H4 (cell line): ENCODE measurements around the gene CSNK1E. TPM values are rescaled to one million over a fixed set of nuclear protein-coding genes. Genes with fewer than 3 reads are reported as not detected.

Experiments
- DNase-seq: peaks from one replicate; pipeline ENCODE4 v3.0.0-alpha.2; 2015; ENCODE audit warnings: low spot score
- total RNA-seq: library from RNA; depleted of rRNA; stranded (reverse); fragments of >200 nt; shearing (Covaris generic); gene quantifications from 2 replicates; pipeline ENCODE4 v1.2.3, GENCODE V29; 2014

CSNK1E gene
- total RNA-seq, 1 experiment from 2014 or later = 87.4 TPM

DNA sequence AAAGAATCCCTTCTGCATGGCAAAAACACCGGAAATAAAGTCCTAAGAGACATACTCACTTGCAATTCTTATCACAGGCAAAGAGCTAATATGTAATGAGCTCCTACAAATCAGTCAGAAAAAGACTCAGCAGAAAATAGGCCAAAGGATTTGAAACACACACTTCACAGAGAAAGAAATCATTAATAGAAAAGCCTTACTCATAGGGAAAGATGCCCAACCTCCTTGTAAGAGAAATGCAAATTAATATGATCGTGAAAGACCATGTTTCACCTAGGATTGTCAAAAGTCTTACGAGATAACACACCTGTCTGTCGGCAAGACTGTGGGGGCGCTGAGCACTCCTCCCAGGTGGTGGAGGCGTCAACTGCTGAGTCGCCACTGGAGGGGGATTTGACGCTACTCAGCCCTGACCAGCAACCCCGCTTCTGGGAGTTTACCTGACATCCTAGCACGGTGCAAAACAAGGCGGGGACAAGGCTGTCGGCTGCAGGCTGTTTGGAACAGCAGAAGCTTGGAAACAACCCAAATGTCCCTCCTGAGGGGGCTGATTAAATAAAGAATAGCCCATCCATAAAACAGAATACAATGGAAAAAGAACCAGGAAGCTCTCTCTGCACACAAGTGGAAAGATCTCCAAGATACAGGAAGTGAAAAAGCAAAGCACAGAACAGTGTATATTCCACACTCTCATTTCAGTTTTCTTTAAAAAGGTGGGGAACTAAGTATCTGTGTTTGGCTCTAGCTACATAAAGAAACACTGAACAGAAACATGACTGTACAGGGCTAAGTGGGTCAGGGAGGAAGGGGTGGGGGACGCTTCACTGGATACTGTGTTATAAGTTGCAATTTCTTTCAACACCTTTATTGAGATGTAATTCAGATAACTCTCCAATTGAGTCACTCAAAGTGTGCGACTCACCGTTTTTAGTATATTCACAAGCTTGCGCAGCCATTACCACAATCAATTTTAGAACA is 11.5 kb downstream of the CSNK1E start:
- DNase-seq = no peak

DNA sequence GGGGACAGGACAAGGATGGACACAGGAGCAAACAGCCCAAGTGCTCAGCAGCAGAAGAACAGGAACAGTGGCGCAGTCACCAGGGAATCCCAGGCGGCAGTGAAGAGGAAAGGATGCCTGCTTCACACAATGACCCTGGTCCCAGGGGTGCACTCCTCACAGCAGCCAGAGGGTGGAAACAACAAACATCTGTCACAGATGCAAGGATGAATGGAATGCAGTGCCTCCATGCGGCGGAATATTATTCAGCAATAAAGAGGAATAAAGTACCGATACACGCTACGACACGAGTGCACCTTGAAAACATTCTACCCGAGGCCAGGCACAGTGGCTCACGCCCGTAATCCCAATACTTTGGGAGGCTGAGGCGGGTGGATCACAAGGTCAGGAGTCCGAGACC is 12.7 kb downstream of the CSNK1E start:
- no peak for DNase-seq

DNA sequence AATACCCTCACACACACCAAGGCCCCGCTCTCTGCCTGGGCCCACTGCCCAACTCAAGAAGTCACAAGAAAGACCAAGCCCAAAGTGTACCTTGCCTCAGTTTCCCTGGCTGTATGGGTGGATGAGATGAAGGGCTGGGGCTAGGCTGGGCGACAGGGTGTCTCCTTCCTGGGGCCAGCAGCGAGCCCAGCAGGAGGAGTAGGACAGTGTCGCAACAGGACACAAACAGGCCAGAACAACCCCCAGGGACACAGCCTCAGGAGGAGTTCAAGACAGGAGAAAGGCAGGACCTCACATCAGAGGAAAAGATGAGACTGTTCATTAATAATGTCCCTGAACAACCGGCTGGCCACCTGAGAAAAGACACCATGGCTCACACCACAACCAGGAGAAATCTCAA is 13.3 kb downstream of the CSNK1E start:
- no peak for DNase-seq

DNA sequence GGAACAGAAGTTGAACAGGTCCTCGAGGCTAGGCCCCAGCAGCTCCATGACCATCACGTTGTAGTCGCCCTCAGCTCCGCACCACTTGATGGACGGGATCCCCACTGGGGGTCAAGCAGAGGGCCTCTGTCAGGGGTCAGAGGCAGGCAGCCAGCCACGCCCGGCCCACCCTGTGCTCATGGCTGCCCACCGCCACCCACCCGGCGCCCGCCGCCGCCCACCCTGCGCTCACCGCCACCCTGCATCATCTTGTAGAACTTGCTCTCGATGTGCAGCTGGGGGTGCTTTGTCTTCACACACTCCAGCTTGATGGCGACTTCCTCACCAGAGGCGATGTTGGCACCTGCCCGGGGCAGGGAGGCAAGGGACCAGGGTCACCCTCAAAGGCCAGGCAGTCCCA is 14.3 kb downstream of the CSNK1E start:
- DNase-seq = no peak

DNA sequence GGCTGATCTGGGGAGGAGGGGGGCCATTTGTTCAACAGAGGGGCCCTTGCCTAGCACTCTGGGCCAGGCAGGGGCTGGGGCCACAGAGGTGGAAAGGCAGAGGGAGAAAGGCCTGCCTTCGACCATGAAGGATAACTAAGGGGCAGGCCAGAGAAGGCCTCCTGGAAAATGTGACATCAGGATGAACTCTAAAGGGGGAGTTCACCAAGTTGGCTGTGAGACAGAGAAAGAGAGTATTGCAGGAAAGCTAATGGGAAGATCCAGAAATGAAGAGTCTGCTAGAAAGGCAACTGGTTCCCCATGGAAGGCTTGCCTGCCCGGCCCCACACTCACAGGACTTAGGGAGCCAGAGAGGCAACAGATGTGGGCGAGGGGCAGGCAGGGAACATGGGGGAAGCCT is 16.3 kb downstream of the CSNK1E start:
- DNase-seq = no peak

DNA sequence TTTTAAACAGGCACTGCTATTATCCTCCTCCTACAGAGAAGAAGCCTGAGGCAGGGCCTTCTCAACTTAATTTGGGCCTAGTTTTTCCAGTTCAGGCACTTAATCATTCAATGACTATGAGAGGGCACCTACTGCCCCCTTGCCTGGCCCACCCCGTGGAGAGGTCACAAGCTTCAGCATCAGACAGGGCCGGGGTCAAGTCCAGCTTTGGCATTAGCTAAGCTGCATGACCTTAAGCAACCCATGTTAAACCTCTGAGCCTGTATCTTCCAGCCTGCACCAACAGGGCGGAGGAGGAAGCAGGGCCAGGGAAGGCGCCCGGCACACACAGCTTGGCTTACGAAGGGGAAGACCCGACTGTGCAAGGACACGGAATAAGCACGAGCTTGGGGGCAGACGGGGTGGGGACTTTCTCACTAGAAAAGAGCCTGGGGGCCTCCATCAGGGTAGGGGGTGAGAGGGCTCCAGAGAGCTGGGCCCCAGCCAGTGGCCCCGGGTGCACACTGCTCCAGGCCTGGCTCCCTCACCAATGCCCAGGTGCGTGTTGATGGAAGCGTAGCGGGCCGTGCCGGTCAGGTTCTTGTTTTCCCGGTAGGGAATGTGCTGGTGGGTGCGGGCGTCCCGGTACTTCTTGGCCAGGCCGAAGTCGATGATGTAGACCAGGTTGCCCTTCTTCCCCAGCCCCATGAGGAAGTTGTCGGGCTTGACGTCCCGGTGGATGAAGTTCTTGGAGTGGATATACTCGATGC is 16.9 kb downstream of the CSNK1E start:
- no peak for DNase-seq

DNA sequence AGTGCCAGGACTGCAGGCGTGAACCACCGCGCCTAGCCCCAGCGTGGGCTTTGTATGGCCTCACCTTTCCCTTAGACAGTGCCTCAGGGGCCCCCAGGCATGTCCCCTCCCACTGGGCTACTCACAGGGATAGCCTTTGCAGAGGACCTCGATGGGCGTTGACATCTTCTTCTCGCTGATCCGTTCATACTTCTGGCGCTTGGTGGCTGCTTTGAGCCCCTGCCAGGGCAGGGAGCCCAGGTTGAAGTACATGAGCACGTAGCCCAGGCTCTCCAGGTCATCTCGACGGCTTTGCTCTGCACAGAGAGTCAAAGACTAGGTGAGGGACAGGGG is 17.5 kb downstream of the CSNK1E start:
- no peak for DNase-seq

DNA sequence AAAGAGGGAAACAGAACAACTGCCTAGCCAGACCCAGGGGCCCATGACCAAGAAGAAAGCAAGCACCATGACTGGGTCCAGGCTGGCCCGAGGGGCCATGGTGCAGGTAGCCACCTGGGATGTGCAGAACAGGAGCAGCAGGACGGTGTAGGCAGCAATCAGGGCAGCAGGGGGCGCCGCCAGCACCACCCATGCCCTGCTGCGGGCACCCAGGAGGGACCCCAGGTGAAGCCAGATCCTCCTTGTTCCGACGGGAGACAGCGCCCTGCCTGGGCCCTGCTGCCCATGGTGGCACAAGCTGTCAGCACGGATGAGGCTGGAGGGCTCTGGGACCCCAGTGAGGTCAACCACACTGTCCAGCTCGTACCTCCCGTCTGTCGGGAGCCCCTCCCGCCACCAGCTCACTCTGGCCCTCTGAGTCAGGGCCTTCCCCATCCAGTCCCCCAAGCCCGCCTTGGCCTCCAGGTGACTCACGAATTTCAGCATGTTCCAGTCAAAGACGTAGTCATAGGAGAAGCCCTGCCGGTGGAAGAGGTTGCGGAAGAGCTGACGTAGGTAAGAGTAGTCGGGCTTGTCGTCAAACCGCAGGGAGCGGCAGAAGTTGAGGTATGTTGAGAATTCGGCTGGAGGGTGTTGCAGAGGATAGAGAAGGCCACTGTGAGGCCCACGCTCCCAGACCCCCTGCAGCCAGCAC is 18.8 kb downstream of the CSNK1E start:
- DNase-seq = no peak

DNA sequence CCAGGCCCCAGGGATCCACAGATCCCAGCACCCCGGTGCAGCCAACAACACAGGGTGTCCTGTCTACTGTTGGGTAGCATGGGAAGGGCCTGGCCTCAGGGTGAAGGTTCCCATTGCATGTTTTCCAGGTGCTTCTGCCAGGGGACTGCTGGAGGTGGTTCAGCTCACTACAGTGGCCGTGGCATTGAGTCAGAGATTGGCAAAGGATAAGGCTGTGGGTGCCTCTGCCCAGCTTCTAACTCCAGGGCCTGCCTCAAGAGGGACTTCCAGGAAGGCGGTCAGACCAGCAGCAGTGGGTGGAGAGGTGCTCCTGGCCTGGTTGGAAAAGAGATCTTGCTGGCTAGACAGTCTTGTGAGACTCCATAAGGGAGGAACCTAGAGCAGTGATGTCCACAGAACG is 20.9 kb downstream of the CSNK1E start:
- DNase-seq = no peak

DNA sequence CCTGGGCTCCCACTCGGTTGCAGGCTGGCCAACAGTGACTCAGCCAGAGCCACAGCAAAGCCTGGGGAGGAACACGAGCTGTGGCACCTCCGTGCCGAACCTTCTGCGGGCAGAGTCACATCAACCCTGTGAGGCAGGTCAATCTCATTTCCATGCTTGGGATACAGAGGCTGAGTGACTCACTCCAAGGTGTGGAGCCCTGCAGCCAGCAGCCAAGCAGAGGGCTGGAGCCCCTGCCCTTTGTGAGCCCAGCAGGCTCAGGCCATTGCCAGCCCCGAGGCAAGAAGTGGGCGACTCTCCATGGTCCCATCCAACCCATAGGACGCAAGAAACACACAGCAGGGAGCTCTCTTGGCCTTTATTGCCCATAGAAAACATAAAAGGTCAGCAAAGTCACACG is 21.4 kb downstream of the CSNK1E start:
- no peak for DNase-seq

DNA sequence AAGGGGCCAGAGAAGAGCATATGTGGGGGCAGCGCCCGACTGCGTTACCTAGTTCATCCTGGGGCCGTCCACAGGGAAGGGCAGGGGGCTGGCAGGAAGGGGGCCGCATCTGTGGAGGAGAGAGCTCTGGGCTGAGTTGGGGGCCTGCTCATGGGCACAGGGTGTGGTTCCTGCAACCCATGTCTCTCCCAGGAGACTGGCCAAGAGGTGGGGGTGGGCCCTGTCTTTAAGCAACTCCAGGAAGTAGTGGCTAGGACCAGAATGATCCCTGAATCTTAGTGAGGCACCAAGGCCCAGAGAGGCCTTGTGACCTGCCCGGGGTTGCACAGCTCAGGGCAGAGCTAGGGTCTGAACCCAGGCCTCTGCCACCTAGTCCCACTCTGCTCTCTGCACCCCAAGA is 21.9 kb downstream of the CSNK1E start:
- DNase-seq = no peak

DNA sequence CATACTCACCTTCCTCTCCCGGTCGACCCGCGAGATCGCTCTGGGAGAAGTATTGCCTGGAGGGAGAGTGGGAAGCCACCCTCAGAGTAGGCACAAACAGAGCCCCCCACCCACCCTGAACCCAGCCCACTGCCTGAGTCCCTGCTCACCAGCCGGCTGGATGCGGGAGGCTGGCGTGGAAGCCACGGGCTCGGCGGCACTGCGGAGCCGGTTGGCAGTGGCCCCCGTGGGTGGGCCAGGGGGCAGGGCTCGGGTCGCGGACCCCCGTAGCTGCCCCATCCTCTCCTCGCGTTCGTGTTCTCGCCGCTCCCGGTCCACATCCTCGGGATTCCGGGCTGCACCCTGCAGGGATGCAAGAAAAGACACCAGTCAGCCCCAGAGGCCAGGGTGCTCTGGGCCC is 23.0 kb downstream of the CSNK1E start:
- no peak for DNase-seq

DNA sequence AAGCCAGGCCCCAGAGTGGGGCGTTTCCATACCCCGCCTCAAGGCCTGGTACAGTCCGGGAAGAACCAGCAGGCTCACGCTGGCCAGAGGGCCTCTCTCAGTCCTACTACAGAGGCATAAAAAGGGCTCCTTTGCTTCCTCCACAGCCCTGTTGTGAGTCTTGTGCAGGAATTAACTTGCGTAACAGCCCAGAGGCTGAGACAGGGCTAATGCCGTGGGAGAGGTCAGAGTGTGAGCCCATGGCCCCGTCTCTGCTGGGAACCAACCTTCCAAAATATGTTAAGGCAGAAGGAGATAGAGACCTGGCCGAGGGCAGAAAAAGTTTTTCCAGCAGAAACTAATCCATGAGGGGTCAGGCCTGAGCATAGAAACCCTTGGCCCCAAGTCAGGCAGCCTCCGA is 24.5 kb downstream of the CSNK1E start:
- DNase-seq = no peak

DNA sequence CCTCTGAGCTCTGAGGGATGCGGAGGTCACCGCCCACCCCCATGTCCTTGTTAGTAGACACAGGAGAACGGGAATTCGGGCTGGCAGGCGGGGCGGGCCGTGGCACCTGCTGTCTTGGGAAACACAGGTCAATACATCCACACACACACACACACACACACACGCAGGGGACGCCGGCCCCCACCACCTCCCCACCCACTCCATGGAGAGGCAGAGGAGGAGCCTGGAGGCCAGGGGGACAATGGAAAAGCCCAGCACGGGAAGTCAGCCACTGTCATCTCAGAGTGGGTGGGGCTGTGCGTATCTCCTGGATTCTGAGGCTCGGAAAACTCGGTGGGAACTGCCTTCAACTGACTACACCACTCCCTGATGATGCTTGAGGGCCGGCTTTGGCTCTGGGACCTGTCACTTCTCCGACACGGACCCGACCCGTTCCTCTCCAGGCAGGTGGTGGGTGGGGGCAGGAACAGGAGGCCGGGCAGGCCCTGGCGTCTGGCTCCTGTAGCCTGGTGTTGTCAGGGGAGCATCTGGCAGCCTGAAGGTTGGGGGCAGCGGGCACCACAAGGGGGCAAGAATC is 25.9 kb downstream of the CSNK1E start:
- no peak for DNase-seq

DNA sequence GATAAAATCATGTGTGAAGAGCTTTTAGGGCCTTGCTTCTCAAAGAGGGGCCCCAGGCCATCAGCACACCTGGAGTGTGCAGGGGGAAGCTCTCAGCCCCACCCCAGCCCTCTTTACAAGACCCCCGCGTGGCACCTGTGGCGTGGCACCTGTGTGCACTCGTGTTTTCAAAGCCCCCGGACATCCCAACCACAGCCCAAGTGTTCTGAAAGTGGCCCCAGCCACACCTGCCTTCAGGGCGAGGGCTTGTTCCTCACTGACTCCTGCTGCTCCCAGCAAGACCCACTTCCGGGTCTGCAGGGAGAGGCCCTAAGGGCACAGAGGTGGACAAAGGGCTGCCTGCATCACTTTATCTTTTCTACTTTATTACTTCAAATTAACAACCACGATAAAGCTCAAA is 26.9 kb downstream of the CSNK1E start:
- DNase-seq = no peak

DNA sequence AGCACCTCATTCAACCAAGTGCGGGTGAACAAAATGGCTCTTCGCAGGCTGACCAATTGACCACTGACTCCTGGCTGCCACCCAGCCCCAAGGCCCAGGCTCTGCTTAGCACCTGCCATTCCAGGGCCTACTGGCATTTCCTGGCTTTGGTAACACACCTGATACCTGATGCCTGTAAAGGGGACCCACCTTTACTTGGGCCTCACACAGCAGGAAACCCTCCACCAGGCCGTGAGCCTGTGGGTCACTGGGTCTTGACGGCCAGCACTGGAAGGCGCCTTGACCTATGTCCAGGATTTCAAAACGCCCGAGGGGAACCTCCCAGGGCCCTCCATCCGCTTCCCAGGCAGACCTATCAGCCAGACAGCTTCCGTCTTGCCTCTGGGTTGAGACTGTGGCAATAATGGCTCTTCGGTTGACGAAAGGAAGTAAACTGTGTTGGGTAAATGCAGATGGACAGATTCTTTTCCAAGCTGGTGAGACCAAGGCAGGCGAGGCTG is 27.6 kb downstream of the CSNK1E start:
- no peak for DNase-seq

DNA sequence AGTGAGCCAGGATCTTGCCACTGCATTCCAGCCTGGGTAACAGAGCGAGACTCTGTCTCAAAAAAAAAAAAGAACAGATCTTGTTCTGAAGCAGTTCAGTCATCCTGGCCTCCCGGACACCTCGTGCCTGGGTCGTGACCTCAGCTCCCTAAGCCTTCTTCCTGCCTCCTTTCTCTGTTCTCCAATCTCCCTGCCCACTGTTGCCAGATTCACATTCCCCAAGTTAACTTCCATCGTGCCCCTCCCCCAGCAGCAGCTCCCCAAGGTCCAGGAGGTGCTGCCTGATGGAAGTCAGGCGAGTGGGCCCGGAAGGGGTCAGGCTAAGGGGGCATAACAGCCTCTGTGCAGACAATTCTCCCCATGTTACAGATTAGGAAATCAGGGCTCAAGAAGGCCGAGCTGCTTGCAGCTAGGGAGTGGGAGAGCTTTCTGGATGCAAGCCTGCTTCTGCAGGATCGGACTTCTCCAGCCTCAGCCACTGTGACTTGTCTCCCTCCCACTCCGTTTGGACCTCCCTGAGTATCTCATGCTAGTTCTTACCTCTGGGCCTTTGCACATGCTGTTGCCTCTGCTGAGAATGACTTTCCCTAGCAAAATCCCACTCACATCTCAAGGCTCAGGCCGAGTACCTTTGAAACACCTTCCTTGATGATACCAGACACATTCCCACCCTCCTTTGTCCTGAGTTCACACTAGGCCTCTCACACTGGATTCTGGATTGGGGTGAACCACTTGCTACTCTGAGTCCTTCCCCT is 30.1 kb downstream of the CSNK1E start:
- no peak for DNase-seq

DNA sequence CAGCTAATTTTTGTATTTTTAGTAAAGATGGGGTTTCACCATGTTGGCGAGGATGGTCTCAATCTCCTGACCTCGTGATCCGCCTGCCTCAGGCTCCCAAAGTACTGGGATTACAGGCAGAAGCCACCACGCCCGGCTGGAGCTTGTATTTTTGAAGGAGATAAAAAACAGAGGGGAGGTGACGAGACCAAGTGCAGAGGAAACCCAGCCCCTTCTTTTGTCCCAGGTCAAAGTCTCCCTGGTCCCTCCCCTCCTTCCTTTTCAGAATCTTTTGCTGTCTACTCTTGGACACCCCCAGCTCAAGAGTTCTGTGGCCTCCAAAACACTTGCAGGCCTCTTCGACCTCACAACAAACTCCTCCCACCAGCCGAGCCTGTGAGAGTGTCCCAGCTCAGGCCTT is 32.2 kb downstream of the CSNK1E start:
- DNase-seq = no peak

DNA sequence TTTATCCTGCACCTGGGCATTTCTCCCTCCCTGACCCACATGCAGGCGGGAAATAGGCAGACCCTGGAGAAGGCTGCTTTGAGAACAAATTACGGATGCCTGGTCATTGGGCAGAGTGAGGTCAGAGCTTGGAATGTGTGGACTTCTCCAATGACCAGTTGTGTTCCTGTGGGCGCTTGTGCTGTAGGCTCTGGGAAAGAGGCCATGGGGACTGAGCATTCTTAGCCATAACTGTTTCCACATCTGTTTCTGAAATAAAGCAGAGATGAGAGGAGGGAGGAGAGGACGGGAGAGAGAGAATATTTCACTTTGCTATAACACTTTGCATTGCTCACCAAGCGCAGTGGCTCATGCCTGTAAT is 33.2 kb downstream of the CSNK1E start:
- DNase-seq = no peak

DNA sequence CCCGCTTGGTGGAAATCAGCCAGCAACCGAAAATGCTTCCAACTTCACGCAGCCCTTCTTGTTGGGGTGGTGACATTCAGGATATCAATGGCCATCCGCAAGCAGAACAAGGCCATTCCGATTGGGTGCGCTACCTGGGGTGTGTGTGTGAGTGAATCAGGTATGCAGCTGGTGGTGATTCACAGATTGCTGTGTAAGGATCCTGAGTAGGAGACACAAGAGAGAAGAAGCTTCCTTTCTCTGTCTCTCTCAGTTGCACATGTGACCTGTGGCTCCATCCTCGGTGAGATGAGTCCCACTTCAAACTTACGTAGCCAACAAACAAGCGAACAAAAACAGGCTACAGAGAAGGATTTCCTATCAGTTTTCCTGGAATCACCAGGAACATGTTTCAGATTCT is 34.8 kb downstream of the CSNK1E start:
- no peak for DNase-seq

DNA sequence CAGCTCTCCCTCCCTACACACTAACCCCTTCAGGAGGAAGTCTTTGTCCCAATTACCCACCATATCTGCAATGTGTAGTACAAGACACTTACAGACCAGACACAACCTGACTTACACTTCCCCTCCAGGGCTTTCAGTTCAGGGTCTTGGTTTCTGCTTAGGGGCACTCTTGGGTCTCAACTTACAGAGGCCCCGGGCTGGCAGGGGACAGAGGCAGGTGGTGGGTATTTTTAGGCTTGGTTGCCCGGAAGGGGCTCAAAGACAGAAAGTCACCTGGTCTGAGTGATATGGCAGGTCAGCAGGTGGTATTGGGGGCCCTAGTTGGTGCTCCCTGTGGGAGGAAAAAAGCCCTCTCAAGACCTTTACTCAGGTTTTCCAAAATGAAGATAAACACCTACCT is 41.1 kb downstream of the CSNK1E start:
- no peak for DNase-seq
